Measurements from ENCODE around the gene CA12.

DNA sequence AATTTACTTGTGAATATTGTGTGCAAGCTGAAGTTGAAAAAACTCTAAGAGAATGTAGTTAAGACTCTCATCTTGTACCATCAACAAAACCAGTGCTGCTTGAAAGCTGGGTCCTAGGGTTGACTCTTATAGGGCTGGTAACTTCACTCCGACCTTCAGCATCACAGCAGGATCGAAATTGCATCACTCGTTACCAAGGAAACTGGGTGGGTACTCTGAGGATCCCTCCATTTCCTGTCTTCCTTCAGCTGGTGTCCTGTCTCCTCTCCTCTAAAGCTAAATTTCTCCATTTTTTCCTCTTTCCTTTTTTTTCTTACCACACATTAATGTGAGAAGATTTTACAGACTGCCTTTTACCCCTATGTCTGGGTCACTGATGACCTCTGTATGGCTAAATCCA, 107.2 kb downstream of the CA12 start:
- TF ChIP-seq, protein P1, sequence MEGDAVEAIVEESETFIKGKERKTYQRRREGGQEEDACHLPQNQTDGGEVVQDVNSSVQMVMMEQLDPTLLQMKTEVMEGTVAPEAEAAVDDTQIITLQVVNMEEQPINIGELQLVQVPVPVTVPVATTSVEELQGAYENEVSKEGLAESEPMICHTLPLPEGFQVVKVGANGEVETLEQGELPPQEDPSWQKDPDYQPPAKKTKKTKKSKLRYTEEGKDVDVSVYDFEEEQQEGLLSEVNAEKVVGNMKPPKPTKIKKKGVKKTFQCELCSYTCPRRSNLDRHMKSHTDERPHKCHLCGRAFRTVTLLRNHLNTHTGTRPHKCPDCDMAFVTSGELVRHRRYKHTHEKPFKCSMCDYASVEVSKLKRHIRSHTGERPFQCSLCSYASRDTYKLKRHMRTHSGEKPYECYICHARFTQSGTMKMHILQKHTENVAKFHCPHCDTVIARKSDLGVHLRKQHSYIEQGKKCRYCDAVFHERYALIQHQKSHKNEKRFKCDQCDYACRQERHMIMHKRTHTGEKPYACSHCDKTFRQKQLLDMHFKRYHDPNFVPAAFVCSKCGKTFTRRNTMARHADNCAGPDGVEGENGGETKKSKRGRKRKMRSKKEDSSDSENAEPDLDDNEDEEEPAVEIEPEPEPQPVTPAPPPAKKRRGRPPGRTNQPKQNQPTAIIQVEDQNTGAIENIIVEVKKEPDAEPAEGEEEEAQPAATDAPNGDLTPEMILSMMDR (IDR thresholded peaks at IDR 0.05): no peak
- no peak for TF ChIP-seq POLR2A (IDR thresholded peaks at IDR 0.05)
